Uterus (tissue), 2 donors: Measurements from ENCODE around the gene DGAT2.

Experiments
- POLR2A ChIP-seq, 2 donors: fragments of 450-650 bp; IDR thresholded peaks; one replicate each; pipeline ENCODE4 v1.6.1; 2016; ENCODE audit warnings: antibody characterized with exemption in 2 of 2, mild to moderate bottlenecking in 1 of 2, moderate library complexity in 1 of 2
- TF ChIP-seq, protein P1 (sequence below), 4 experiments: fragments of 200-600 bp in 2 of 4; fragments of 450-650 bp in 2 of 4; sonication (generic) in 2 of 4; IDR thresholded peaks; one replicate each; pipeline ENCODE4 v1.5.1; 2016 to 2019; ENCODE audit warnings: antibody characterized with exemption in 4 of 4, mild to moderate bottlenecking in 2 of 4, moderate library complexity in 1 of 4

DNA sequence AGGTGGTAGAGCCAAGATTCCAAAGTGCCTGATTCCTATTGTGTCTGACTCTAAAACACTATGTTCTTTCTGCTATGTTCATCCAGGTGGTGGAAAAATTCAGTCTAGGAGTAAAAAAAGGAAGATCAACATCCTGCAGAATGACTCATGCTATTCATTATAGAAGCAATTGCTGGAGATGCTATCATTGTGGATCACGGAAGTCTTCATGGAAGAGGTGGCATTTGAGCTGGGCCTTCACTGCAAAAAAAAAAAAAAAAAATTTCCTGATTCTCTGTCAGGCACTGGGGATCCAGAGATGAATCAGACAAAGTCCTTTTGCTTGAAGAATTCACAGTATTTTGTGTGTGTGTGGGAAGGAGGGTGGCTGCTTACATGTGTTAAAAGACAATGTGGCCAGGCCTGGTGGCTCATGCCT, 45.1 kb downstream of the DGAT2 start:
- TF ChIP-seq, protein P1, sequence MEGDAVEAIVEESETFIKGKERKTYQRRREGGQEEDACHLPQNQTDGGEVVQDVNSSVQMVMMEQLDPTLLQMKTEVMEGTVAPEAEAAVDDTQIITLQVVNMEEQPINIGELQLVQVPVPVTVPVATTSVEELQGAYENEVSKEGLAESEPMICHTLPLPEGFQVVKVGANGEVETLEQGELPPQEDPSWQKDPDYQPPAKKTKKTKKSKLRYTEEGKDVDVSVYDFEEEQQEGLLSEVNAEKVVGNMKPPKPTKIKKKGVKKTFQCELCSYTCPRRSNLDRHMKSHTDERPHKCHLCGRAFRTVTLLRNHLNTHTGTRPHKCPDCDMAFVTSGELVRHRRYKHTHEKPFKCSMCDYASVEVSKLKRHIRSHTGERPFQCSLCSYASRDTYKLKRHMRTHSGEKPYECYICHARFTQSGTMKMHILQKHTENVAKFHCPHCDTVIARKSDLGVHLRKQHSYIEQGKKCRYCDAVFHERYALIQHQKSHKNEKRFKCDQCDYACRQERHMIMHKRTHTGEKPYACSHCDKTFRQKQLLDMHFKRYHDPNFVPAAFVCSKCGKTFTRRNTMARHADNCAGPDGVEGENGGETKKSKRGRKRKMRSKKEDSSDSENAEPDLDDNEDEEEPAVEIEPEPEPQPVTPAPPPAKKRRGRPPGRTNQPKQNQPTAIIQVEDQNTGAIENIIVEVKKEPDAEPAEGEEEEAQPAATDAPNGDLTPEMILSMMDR (IDR thresholded peaks at IDR 0.05): no peak
- no peak for TF ChIP-seq POLR2A (IDR thresholded peaks at IDR 0.05)
